Ascending aorta (tissue), 2 donors: ENCODE data around the gene CASZ1. TPM values are rescaled to one million over a fixed set of nuclear protein-coding genes. Genes with fewer than 3 reads are reported as not detected.
A peak's percentile ranks its signal among the peaks of the same experiment; 100 is the strongest.

Source experiments
- DNase-seq, 2 donors: peaks; one replicate each; pipeline ENCODE4 v3.0.0-alpha.2; 2019; ENCODE audit warnings: low spot score in 2 of 2
- H3K27ac ChIP-seq, 2 donors: fragments of 200-600 bp; sonication (generic); one replicate each; pipeline ENCODE4 v1.5.1; 2016 to 2017; ENCODE audit warnings: mild to moderate bottlenecking in 1 of 2
- H3K27me3 ChIP-seq: fragments of 200-600 bp; sonication (generic); one replicate; pipeline ENCODE4 v1.5.1; 2017
- H3K36me3 ChIP-seq, 2 donors: fragments of 200-600 bp; sonication (generic); one replicate each; pipeline ENCODE4 v1.5.1; 2016
- H3K4me1 ChIP-seq, 2 donors: fragments of 200-600 bp; sonication (generic); one replicate each; pipeline ENCODE4 v1.5.1; 2016 to 2017; ENCODE audit warnings: mild to moderate bottlenecking in 1 of 2
- H3K4me3 ChIP-seq, 2 donors: fragments of 200-600 bp; sonication (generic); one replicate each; pipeline ENCODE4 v1.5.1; 2016 to 2017; ENCODE audit warnings: mild to moderate bottlenecking in 1 of 2
- H3K9me3 ChIP-seq, 2 donors: fragments of 200-600 bp; sonication (generic); one replicate each; pipeline ENCODE4 v1.5.1; 2016
- intact Hi-C: fragments of 100-400 bp; cut with DNase I; formaldehyde crosslinking; loops from one replicate; pipeline ENCODE4 v1.15.1; 2023
- total RNA-seq: library from RNA; depleted of rRNA; stranded (reverse); fragments of >200 nt; gene quantifications from one replicate; pipeline ENCODE4 v1.1.0, GENCODE V29; 2016
- TF ChIP-seq, protein P1 (sequence below), 3 experiments: fragments of 200-600 bp in 2 of 3; fragments of 450-650 bp in 1 of 3; sonication (generic) in 2 of 3; IDR thresholded peaks; one replicate each; pipeline ENCODE4 v1.5.1; 2016 to 2019; ENCODE audit warnings: antibody characterized with exemption in 3 of 3, mild to moderate bottlenecking in 1 of 3, moderate library complexity in 1 of 3

CASZ1 gene
- total RNA-seq, 1 donor from 2014 or later = 25.8 TPM

DNA sequence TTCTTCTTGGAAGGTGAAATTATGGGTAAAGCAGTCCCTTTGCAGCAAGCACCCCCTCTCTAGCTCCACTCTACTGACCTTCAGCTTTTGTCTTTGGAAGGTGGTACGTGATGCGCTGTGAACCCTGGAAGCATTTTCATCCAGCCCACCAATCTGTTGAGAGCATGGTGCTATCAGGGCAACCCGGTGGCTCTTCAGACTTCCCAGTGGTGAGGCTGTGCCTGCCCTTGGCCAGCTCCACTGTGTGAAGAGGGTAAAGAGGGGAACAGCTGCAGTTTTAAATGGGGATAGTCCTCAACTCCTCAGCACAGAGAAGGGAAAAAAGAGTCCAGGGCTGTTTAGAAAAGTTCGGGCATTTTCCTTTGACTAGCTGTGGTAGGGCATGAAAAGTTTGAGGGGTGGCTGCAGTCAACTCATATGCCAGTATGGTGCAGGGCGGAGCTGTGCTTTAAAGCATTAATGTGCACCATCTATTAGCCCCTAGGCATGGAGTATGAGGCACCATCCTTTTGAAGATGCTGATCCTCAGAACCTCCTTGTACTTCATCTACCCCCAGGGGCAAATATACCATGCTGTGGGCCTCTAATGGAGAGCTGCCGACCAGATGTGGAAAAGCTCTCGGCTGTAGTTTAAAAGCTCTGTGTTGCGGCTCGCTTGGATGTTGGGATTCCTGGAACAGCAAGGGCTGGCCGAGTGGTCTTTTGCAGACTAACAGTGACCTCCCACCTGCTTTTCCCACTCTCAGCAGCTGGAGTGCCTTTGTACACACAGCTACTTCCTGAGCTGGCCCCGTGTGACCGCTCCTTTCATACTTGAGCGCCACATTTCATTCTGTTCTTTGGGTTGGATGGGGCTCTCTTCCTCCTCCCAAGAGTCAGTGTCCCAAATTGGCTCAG, 198.7 kb downstream of the CASZ1 start:
- Histone ChIP-seq H3K4me1 (peaks cover 0 to 4% of the 10 kb centered on the region in 2 donors), H3K9me3 (no peaks in the 10 kb centered on the region), H3K4me3 (no peak overlapping the region), H3K36me3 (peaks cover 5% of the 10 kb centered on the region in 2 donors), H3K27ac (no peak overlapping the region), H3K27me3 (no peaks in the 10 kb centered on the region)
- intact Hi-C loops = no loop called here
- TF ChIP-seq, protein P1, sequence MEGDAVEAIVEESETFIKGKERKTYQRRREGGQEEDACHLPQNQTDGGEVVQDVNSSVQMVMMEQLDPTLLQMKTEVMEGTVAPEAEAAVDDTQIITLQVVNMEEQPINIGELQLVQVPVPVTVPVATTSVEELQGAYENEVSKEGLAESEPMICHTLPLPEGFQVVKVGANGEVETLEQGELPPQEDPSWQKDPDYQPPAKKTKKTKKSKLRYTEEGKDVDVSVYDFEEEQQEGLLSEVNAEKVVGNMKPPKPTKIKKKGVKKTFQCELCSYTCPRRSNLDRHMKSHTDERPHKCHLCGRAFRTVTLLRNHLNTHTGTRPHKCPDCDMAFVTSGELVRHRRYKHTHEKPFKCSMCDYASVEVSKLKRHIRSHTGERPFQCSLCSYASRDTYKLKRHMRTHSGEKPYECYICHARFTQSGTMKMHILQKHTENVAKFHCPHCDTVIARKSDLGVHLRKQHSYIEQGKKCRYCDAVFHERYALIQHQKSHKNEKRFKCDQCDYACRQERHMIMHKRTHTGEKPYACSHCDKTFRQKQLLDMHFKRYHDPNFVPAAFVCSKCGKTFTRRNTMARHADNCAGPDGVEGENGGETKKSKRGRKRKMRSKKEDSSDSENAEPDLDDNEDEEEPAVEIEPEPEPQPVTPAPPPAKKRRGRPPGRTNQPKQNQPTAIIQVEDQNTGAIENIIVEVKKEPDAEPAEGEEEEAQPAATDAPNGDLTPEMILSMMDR (IDR thresholded peaks at IDR 0.05) = no peak
- DNase-seq = no peak

DNA sequence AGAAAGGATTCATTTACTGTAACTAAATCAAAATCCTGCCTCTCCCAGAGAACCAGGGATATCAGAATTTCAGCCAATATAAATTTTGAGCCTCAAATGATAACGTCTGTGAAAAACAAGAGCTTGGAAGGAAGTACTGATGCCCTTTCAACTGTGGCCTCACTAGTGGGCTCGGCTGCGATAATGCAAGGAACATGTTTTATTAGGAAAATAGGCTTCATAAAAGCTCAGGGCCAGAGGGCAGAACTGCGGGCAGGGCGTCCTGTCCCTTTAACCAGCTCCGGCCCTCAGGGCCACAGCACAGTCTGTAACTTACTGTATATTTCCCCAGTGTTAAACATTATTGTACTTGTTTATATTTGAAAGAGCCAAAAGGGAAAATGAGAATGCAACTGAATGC, 199.7 kb downstream of the CASZ1 start:
- no peak for DNase-seq
- Histone ChIP-seq H3K4me3 (no peak overlapping the region), H3K9me3 (no peaks in the 10 kb centered on the region), H3K4me1 (peaks cover 0 to 4% of the 10 kb centered on the region in 2 donors), H3K27me3 (no peaks in the 10 kb centered on the region), H3K27ac (peak overlapping the region in 1 of 2 donors; percentile 0), H3K36me3 (peaks cover 5% of the 10 kb centered on the region in 2 donors)
- intact Hi-C loops = no loop called here
- TF ChIP-seq, protein P1 (IDR thresholded peaks at IDR 0.05) = no peak

DNA sequence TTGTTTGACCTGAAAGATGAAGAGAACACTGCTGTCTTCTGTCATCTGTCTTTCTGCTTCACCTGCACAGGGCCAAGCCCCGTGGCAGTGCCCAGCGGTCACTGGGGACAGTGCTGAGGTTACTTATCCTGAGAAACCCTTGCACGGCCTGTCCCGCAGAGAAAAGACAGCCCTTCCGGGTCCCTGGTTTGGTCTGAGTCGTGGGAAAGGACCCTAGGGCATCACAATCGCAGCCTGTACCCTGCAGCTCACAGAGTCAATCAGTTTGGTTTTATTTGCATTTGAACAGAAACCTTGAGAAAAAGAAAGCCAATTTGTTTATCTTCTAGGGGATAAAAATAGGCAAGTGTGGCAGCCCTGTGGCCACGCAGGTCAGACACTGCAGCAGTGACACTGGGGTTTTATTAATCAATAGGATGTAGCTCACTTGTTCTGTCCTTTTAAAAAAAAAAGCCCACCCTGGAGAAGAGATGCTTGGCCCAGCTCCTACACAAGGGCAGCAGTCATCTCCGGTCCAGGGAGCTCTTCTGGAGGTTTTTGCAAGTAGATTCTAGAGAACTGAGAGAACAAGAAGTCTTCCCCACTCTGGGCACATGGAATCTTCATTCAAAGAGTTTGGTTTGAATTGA, 201.7 kb downstream of the CASZ1 start:
- Histone ChIP-seq H3K9me3 (no peaks in the 10 kb centered on the region), H3K36me3 (no peaks in the 10 kb centered on the region), H3K4me1 (peaks cover 0 to 4% of the 10 kb centered on the region in 2 donors), H3K27me3 (no peaks in the 10 kb centered on the region), H3K4me3 (no peak overlapping the region), H3K27ac (no peak overlapping the region)
- DNase-seq = no peak
- TF ChIP-seq, protein P1 (IDR thresholded peaks at IDR 0.05) = no peak
- intact Hi-C loops = no loop called here

DNA sequence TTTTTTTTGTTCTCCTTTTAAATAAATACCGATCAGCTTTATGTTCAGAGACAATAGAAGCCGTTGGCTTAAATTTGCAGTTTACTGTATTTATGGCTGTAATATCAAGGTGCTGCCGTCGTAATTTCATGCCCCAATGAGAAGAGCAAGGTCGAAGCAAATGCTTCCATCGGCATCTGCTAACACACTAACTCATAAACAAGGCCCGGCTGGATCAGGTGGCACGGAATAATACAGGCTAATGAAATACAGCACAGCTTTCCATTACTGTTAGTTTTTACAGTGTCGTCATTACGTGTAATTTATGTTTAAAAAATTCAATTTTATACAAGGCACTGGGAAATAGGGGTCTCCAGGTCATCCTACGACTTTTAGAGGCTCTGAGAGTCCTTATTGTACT, 202.7 kb downstream of the CASZ1 start:
- Histone ChIP-seq H3K36me3 (no peaks in the 10 kb centered on the region), H3K4me1 (peaks cover 0 to 4% of the 10 kb centered on the region in 2 donors), H3K9me3 (no peaks in the 10 kb centered on the region), H3K27ac (no peak overlapping the region), H3K27me3 (no peaks in the 10 kb centered on the region), H3K4me3 (no peak overlapping the region)
- TF ChIP-seq, protein P1 (IDR thresholded peaks at IDR 0.05) = no peak
- intact Hi-C loops = no loop called here
- DNase-seq = no peak

DNA sequence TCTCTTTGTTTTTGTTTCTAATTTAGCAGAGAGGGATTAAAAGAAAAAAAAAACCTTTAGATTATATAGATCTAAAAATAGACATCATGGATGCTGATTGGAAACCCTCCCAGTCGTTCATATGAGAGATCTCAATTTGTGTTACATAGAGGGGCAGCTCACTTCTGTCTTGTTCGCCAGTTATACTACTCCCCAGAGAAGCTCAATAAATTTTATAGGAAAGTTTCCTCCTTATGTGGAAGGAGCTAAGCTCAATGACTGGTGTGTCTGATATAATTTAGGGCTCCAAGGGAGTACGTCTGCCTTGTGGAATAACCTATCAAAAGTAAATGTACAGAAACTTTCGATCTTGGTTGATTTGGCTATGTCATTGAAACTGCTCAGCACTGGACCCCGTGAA, 204.1 kb downstream of the CASZ1 start:
- no peak overlapping the region for H3K27ac ChIP-seq
- intact Hi-C loops = no loop called here
- no peak for DNase-seq
- H3K9me3 ChIP-seq = no peaks in the 10 kb centered on the region
- H3K4me3 ChIP-seq = no peak overlapping the region
- no peaks in the 10 kb centered on the region for H3K36me3 ChIP-seq
- peaks cover 0 to 4% of the 10 kb centered on the region in 2 donors for H3K4me1 ChIP-seq
- TF ChIP-seq, protein P1 (IDR thresholded peaks at IDR 0.05) = no peak
- no peaks in the 10 kb centered on the region for H3K27me3 ChIP-seq
